ENCODE measurements around the gene GINS3.
A peak's percentile ranks its signal among the peaks of the same experiment; 100 is the strongest.

Gene GINS3
- total RNA-seq, result 4.7 to 15.6 reads per million in 2 experiments

DNA sequence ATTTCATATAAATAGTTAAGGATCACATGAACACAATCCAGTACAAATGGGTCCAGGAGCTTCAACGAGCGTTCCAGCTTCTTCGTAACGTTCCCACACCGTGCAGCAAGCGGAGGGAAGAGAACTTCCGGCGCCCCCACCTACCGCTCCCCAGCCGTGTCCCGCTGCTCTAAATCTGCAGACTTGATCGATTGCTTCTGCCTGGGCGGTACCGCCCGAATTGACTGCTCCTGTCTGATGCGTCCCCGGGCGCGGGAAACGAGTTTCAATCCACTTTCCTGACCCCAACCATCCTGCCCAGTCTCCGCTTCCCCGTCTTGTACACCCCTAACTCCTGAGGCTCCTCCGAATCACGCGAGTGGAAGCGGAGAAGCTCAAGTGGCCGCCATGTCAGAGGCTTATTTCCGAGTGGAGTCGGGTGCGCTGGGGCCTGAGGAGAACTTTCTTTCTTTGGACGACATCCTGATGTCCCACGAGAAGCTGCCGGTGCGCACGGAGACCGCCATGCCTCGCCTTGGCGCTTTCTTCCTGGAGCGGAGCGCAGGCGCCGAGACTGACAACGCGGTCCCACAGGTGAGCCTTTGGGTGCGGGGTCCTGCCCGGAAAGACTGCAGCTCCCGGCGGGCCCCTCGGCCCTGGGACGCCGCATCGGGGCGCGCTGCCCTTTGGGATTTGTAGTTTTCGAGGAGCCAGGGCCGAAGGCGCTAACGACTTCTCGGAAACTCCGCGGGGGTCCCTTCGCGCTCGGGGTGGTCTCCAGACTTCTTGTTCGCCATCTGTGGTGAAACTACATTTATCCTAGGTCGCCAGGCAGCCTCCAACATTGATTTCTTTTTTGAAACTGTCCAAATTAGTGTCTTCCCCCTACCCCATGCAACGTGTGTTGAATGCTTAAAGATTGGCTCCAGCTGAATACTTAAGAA lies at the start of gene GINS3:
Gene GINS3 (plus strand): TSS at position 257 of the 923 bp plus-strand sequence. CDS start 131 bp downstream, at position 388.
- DNase-seq (ENCODE audit: low read depth), result peak; percentile 74

DNA sequence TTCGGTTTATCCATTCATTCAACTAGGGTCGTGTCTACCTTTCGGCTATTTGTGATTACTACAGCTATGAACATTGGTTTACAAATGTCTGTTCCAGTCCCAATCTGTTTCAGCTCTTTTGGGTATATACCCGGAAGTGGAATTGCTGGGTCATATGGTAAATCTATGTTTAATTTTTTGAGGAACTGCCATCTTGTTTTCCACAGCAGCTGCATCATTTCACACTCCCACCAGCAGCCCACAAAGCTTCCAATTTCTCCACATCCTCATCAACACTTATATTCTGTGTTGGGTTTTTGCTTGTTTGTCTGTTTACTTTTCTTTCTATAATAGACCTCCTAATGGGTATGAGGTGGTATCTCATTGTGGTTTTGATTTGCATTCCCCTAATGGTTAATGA lies 48.7 kb upstream of the GINS3 start:
- DNase-seq (ENCODE audit: low read depth), result no peak

GRCh38 chr16:58345574-58346354 lies 46.5 kb upstream of the GINS3 start:
- no peak for DNase-seq (ENCODE audit: low read depth)

DNA sequence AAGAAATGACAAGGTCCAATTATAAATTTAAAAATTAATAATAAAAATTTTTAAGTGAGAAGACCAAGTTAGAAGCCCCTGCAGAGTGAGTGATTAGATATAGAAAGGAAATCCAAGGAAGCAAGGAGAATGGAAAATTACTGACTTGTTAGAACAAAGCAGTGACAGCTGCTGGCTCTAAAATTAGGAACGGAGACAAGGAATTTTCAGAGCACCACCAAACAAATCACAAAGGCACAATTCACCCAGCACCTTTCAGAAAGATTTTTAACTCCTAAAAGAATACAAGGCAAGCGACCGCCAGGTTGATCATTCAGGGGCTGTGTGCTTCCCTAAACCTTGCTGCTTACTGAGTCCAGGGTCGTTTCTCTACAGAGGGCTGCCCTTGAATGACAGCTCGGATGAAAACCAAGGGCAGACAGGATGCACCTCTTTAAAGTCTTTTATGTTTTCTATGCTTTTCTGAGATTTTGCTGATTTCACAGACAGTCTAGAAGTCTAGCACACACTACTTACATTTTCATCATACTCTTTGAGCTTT lies 45.4 kb upstream of the GINS3 start:
- no peak for DNase-seq (ENCODE audit: low read depth)

- no peak for DNase-seq (ENCODE audit: low read depth)
Measured at GRCh38 chr16:58348986-58349385, 43.3 kb upstream of the GINS3 start.

- no peak for DNase-seq (ENCODE audit: low read depth)
Measured at GRCh38 chr16:58352690-58353089, 39.6 kb upstream of the GINS3 start.

- DNase-seq (ENCODE audit: low read depth), result no peak
Measured at GRCh38 chr16:58360041-58360634, 32.1 kb upstream of the GINS3 start.

GRCh38 chr16:58361726-58362125 lies 30.5 kb upstream of the GINS3 start:
- DNase-seq (ENCODE audit: low read depth), result no peak

- no peak for DNase-seq (ENCODE audit: low read depth)
Measured at GRCh38 chr16:58363746-58364393, 28.4 kb upstream of the GINS3 start.

- DNase-seq (ENCODE audit: low read depth), result no peak
Measured at GRCh38 chr16:58365623-58366022, 26.6 kb upstream of the GINS3 start.

DNA sequence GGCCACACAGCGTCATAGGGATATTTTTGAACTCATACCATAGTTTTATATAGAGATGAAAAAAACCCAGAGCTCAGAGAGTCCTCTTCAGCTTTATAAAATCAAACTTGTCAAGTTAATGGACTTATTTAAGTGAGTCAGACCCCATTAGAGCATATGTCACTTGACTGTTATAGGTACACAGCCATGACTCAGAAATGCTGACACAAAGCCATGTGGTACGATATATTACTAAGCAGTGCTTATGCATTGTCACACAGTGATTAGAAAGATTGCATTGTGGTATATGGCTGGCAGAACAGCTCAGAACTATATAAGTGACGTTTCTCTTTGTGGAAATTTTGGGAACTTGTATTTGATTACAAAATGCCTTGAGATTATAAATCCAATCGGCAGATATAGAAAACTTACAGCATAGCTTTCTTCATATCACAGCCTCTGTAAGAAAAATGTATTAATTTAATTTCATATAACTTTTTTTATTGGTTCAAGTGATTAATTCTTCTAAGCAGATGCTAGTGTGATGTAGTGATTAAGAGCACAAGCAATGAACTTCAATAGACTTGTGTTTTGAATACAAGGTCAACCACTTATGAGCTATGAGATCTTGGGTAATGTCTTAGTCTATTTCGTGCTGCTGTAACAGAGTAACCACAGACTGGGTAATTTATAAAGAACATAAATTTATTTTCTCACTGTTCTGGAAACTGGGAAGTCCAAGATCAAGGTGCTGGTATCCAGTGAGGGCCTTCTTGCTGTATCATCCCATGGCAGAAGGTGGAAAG lies 25.8 kb upstream of the GINS3 start:
- no peak for DNase-seq (ENCODE audit: low read depth)

DNA sequence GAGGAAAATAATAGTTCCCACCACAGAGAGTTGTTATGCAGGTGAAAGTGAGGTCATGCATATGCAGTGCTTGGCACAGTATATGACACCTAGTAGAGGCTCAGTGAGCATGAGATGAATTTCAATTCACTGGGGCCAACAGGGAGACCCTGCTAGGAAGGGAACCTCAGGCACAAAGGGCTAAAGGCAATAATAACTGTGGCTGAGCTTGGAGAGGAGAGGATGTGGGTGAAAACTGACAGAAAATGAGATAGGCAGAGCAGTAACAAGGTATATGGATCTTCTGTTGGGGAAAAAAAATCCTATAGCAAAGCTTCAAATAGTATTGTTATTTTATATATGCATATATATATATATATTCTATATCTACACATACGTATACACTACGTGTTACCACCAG lies 25.0 kb upstream of the GINS3 start:
- no peak for DNase-seq (ENCODE audit: low read depth)

DNA sequence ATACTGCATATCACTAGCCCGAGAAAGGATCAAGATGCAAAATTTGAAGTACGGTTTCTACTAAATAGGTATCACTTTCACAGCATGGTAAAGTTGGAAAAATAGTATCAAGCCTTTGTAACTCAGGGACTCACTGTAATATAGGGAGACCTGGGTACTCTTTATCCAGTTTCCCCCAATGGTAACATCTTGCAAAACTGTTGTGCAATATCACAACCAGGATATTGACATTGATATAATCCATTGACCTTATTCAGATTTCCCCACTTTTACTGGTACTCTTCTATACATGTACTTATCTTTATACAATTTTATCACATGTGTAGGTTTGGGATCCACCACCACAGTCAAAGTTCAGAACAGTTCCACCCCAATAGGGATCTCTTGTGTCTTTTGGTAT lies 20.4 kb upstream of the GINS3 start:
- no peak for DNase-seq (ENCODE audit: low read depth)

DNA sequence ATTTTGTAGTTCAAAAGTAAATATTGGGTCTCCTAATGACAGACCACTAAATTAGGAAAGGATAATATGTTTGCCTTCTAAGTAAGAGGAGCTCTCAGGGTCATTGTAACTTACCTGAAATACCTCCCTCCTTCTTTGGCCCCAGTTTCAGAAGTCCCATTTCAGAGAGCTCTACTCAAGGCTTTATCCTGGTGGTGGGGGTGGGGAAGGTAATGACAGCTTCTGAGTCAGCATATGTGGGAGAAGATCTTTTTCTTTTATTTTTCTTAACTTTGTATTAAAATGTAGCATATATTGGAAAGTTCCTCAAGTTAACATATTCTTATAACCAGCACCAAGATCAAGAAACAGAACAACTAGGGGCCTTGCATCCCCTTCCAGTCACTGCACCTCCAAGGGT lies 16.9 kb upstream of the GINS3 start:
- no peak for DNase-seq (ENCODE audit: low read depth)

GRCh38 chr16:58377932-58378331 lies 14.3 kb upstream of the GINS3 start:
- DNase-seq (ENCODE audit: low read depth), result no peak

- no peak for DNase-seq (ENCODE audit: low read depth)
Measured at GRCh38 chr16:58378401-58378800, 13.9 kb upstream of the GINS3 start.

DNA sequence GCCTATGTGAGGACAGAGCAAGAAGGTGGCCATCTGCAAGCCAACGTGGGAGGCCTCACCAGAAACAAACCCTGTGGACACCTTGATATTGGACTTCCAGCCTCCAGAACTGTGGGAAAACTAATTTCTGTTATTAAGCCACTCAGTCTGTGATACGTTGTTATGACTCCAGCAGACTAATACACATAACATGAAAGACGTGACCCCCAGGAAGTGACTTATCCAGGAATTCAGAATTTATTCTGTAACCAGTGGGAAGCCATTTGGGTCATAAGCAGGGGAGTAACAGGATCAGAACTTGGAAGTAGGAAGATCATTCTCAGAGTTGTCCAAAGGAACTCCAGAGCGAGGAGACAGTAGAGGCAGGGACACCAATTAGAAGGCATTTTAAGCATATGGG lies 12.5 kb upstream of the GINS3 start:
- no peak for DNase-seq (ENCODE audit: low read depth)

GRCh38 chr16:58381661-58382060 lies 10.6 kb upstream of the GINS3 start:
- DNase-seq (ENCODE audit: low read depth), result no peak

GRCh38 chr16:58384437-58385055 lies 7.7 kb upstream of the GINS3 start:
- DNase-seq (ENCODE audit: low read depth), result no peak

DNA sequence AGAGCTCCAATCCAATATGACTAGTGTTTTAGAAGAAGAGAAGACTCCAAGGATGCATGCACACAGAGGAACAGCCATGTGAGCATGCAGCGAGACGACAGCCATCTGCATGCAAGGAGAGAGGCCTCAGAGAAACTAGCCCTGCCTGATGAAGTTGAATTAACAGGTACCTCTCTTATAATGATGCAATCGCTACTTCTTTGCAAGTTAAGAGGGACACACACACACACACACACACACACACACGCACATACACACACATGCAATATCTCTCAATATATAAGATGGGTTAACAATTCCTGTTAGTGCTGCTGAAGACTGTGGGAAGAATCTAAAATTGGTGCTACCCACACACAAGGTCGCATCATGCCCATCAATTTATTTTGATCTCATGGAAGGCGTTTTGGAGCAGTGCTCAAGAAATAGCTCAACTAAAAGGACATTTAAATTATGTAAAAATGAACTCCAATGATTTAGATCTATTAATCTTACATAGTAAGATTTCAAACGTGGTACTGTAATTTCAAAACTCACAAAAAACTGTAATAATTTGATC lies 7.0 kb upstream of the GINS3 start:
- DNase-seq (ENCODE audit: low read depth), result no peak

Measured in T follicular helper cell (primary cell).